CD4-positive, alpha-beta memory T cell (primary cell): ENCODE measurements around the gene SETX. TPM values are rescaled to one million over a fixed set of nuclear protein-coding genes. Genes with fewer than 3 reads are reported as not detected.

Experiments
- CTCF ChIA-PET: fragments of 350-600 bp; sonication (Branson Sonifier 250); formaldehyde crosslinking; loops from one replicate; lab custom pipeline; 2021; ENCODE audit warnings: inconsistent platforms; ENCODE audit not compliant: partially characterized antibody; lab: Charles Lee
- POLR2A ChIA-PET: fragments of 350-600 bp; sonication (Branson Sonifier 250); formaldehyde crosslinking; loops from one replicate; lab custom pipeline; 2021; ENCODE audit not compliant: partially characterized antibody; lab: Charles Lee
- DNase-seq, 5 donors: peaks; one replicate each; pipeline versions ENCODE4 v3.0.0 to v3.0.0-alpha.2; 2020 to 2022; ENCODE audit warnings: mixed read lengths in 1 of 5
- H3K27ac ChIP-seq: one replicate; pipeline ENCODE4 v1.7.0; 2013; ENCODE audit warnings: low read depth, low read length
- H3K27me3 ChIP-seq: 2 replicates; pipeline ENCODE4 v1.7.0; 2013; ENCODE audit warnings: mild to moderate bottlenecking, low read length, moderate library complexity; ENCODE audit not compliant: insufficient read depth
- H3K36me3 ChIP-seq: 2 replicates; pipeline ENCODE4 v1.7.0; 2013; ENCODE audit warnings: mild to moderate bottlenecking, low read length, moderate library complexity; ENCODE audit not compliant: insufficient read depth
- H3K4me1 ChIP-seq: 2 replicates; pipeline ENCODE4 v1.7.0; 2013; ENCODE audit warnings: mild to moderate bottlenecking, low read length, moderate library complexity; ENCODE audit not compliant: insufficient read depth
- H3K4me3 ChIP-seq, 2 donors: one replicate each; pipeline ENCODE4 v1.7.0; 2013; ENCODE audit warnings: low read length in 2 of 2, mild to moderate bottlenecking in 1 of 2
- H3K9me3 ChIP-seq, 2 donors: one replicate each; pipeline ENCODE4 v1.7.0; 2013; ENCODE audit warnings: low read length in 2 of 2, control low read depth in 1 of 2; ENCODE audit not compliant: control insufficient read depth in 1 of 2
- H3K27ac Mint-ChIP-seq, 7 donors: one replicate each; pipeline ENCODE4 v1.8.0; 2020 to 2021; ENCODE audit warnings: mixed read lengths in 7 of 7, mild to moderate bottlenecking in 6 of 7, inconsistent platforms in 3 of 7, moderate library complexity in 3 of 7
- H3K27me3 Mint-ChIP-seq, 2 donors: one replicate each; pipeline ENCODE4 v1.8.0; 2020 to 2021; ENCODE audit warnings: mixed read lengths in 2 of 2
- H3K36me3 Mint-ChIP-seq, 2 donors: one replicate each; pipeline ENCODE4 v1.8.0; 2020 to 2021; ENCODE audit warnings: mixed read lengths in 2 of 2, inconsistent platforms in 1 of 2, mild to moderate bottlenecking in 1 of 2
- H3K4me1 Mint-ChIP-seq, 4 donors: one replicate each; pipeline ENCODE4 v1.8.0; 2020 to 2021; ENCODE audit warnings: mixed read lengths in 4 of 4, mild to moderate bottlenecking in 1 of 4
- H3K4me3 Mint-ChIP-seq, 8 donors: one replicate each; pipeline ENCODE4 v1.8.0; 2020 to 2021; ENCODE audit warnings: mixed read lengths in 8 of 8, mild to moderate bottlenecking in 7 of 8, moderate library complexity in 6 of 8, inconsistent platforms in 3 of 8
- H3K9me3 Mint-ChIP-seq, 8 donors: one replicate each; pipeline ENCODE4 v1.8.0; 2020 to 2021; ENCODE audit warnings: mixed read lengths in 8 of 8, mild to moderate bottlenecking in 5 of 8, inconsistent platforms in 3 of 8, moderate library complexity in 1 of 8
- intact Hi-C: fragments of 100-400 bp; cut with micrococcal nuclease; formaldehyde crosslinking; loops from one replicate; pipeline ENCODE4 v1.15.1; 2023
- polyA plus RNA-seq, 2 donors: library from polyadenylated mRNA; unstranded; fragments of 300-500 nt; fragmentation: Illumina TruSeq; gene quantifications; one replicate each; pipeline ENCODE4 v1.2.3, GENCODE V29; 2021
- total RNA-seq, 2 experiments: library from RNA; stranded (reverse); gene quantifications; one replicate each; pipeline ENCODE4 v1.2.3, GENCODE V29; 2021

SETX gene
- total and polyA plus RNA-seq, 4 experiments from 2014 or later, result 10.1 to 94.3 (median 65.3) TPM

DNA sequence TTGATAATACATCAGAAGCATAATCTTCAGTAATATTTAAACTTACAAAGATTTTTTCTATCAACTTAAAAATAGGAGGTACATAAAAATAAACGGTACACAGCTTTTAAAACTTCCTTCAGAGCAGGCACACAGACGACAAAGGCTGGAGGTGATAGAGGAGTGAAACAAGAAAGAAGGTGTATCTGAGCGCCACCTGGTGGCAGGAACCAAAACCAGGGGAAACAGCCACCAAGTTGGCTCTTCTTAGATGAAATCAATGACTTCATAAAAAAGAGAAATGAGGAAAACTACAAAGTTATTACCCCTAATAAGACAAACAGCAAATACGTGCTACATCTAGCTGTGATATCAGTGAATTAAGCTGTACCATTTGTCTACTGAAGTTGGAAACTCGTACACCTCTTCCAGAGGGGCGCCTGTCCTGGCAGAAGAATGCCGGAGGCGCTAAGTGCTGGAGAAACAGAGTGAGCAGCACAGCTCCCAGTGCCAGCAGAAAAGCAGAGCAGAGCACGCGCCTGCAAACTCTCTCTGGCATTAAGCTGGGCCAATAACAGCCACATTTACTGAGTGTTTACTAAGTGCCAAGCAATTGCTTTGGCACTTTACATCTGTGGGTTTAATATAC is 85.9 kb downstream of the SETX start:
- H3K27ac Mint-ChIP-seq, result peak overlapping the region in 6 of 7 donors; percentile 48 to 87 (median 66)

DNA sequence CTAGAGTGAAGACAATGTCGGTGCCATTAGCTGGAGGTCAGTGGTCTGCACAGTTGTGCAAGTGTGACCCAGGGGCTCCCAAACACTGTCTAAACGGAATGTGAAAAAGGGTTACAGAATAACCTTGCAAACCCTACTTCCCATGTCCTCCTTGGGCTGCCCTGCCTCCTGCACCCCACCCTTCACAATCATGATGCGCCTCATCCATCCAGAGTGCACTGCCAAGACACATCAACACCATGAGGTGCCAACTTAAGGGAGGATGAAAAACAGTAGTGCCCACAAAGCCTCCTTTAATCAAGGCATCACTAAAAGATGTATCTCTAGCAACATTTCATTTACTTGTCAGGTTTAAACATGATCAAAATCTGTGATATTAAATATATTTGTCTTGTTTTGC is 87.1 kb downstream of the SETX start:
- Histone ChIP-seq H3K4me3 (no peak overlapping the region), H3K36me3 (peaks cover 75% of the 10 kb centered on the region), H3K4me1 (no peaks in the 10 kb centered on the region), H3K27ac (no peak overlapping the region), H3K27me3 (no peaks in the 10 kb centered on the region), H3K9me3 (no peaks in the 10 kb centered on the region)
- Mint-ChIP-seq H3K27me3 (no peaks in the 10 kb centered on the region), H3K4me1 (peaks cover 3 to 10% (median 5%) of the 10 kb centered on the region in 4 donors), H3K27ac (no peak overlapping the region), H3K36me3 (peaks cover 41 to 68% of the 10 kb centered on the region in 2 donors), H3K4me3 (no peak overlapping the region), H3K9me3 (no peaks in the 10 kb centered on the region)
- intact Hi-C loops, result loop anchor here (1.0 kb wide), 1 partner anchor 505 kb away; no protein-coding TSS in a partner anchor
- no peak for DNase-seq
- CTCF ChIA-PET, result interaction anchor here (0.9 to 3.7 kb wide), 7 partner anchors 8 to 505 kb away, joined by 3 to 29 read pairs (median 6); no protein-coding TSS in a partner anchor
- POLR2A ChIA-PET, result no interaction called here

More for the DNA sequence above, 85.9 kb downstream of the SETX start:
- Histone ChIP-seq H3K36me3 (peaks cover 69% of the 10 kb centered on the region), H3K4me3 (no peak overlapping the region), H3K27ac (no peak overlapping the region), H3K27me3 (no peaks in the 10 kb centered on the region), H3K4me1 (no peaks in the 10 kb centered on the region), H3K9me3 (no peaks in the 10 kb centered on the region)
- DNase-seq, result peak; percentile 59 to 65 (median 63)
- Mint-ChIP-seq H3K4me3 (no peak overlapping the region), H3K9me3 (no peaks in the 10 kb centered on the region), H3K4me1 (peaks cover 3 to 6% (median 4%) of the 10 kb centered on the region in 4 donors), H3K27me3 (no peaks in the 10 kb centered on the region), H3K36me3 (peaks cover 42 to 71% of the 10 kb centered on the region in 2 donors)
- ChIA-PET CTCF (interaction anchor here (0.5 to 3.7 kb wide), 22 partner anchors 7 to 709 kb away, joined by 3 to 29 read pairs (median 6); partner anchors contain the start of gene SETX), POLR2A (interaction anchor here (1.2 kb wide), 1 partner anchor 8 kb away, joined by 3 read pairs; no protein-coding TSS in a partner anchor)
- intact Hi-C loops, result loop anchor here (1.0 kb wide), 1 partner anchor 507 kb away; no protein-coding TSS in a partner anchor

DNA sequence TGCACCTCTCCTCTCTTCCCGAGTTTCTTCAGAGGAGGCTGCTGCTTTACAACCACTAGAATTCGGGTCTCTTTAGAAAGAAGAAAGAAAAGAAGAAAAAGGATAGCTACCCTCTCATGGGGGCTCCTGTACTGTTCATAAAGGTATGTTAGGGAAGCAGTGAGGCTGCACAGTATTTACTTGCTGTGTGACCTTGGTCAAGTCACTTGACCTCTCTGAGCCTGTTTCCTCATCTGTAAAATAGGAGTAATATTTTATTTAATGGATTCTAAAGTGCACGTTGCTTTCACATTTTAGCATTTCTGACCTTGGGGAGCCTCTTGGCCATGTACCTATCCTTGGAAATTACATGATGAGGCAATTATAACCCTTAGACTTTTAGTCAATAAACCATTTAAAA is 88.8 kb downstream of the SETX start:
- Mint-ChIP-seq H3K27me3 (no peaks in the 10 kb centered on the region), H3K36me3 (peaks cover 40 to 70% of the 10 kb centered on the region in 2 donors), H3K4me3 (no peak overlapping the region), H3K27ac (no peak overlapping the region), H3K9me3 (no peaks in the 10 kb centered on the region), H3K4me1 (peaks cover 3 to 10% (median 5%) of the 10 kb centered on the region in 4 donors)
- ChIA-PET POLR2A (no interaction called here), CTCF (no interaction called here)
- intact Hi-C loops, result no loop called here
- DNase-seq, result no peak
- Histone ChIP-seq H3K4me1 (no peaks in the 10 kb centered on the region), H3K4me3 (no peak overlapping the region), H3K27me3 (no peaks in the 10 kb centered on the region), H3K27ac (no peak overlapping the region), H3K36me3 (peaks cover 72% of the 10 kb centered on the region), H3K9me3 (no peaks in the 10 kb centered on the region)

GRCh38 chr9:132260846-132261245 is 93.9 kb downstream of the SETX start:
- H3K27ac ChIP-seq, result no peak overlapping the region
- H3K4me1 ChIP-seq, result peaks cover 9% of the 10 kb centered on the region
- Mint-ChIP-seq H3K27ac (peak overlapping the region in 1 of 7 donors; percentile 43), H3K4me1 (peaks cover 4 to 19% (median 6%) of the 10 kb centered on the region in 4 donors), H3K27me3 (no peaks in the 10 kb centered on the region), H3K4me3 (no peak overlapping the region), H3K9me3 (no peaks in the 10 kb centered on the region), H3K36me3 (peaks cover 18 to 35% of the 10 kb centered on the region in 2 donors)
- no peaks in the 10 kb centered on the region for H3K27me3 ChIP-seq
- no peak overlapping the region for H3K4me3 ChIP-seq
- H3K36me3 ChIP-seq, result peaks cover 27% of the 10 kb centered on the region
- ChIA-PET CTCF (interaction anchor here (0.6 to 4.7 kb wide), 7 partner anchors 9 to 1014 kb away, joined by 3 to 31 read pairs (median 7); no protein-coding TSS in a partner anchor), POLR2A (interaction anchor here (0.7 kb wide), 1 partner anchor 8 kb away, joined by 3 read pairs; no protein-coding TSS in a partner anchor)
- H3K9me3 ChIP-seq, result no peaks in the 10 kb centered on the region
- intact Hi-C loops, result no loop called here
- no peak for DNase-seq

DNA sequence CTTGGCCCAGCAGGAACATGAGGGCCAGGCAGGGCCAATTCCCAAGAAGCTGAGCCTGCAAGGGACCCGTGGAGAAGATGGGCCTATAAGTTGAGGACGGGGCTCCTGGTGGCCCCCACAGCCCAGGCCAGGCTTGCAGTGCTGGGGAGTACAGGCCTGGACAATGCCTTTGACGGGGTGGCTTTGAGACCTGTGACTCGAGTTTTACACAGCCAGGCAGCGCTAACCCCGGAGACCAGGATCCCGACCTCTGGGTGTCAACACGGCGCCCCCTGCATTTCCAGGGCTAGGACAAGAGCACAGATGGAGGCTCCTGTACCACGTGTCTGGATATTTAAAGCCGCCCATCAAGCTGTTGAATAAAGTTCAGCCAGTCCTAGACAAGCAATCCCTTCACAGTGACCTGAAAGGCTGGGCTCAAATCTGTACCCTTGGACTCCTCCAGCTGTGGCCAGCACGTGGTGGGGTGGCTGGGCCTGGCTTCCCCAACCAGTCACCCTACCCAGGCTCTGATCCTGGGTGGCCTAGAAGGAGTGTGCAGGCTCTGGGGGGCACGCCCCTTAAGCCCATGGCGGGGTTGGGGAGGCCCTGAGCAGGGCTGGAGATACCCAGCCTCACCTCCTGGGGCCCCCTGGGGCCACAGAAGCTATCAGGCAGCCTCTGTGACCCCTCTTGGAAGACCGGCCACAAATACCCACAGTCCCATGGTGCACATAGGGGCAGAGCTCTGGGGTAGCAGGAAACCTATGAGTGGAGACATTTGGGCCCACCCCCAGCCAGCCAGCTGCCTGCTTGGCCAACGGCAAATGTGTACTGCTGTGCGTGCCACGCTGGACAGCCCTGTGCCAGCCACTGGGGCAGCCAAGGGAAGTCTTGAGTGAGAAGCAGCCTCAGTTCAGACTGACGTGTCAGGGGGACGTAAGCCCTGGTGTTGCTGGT is 104.2 kb downstream of the SETX start:
- intact Hi-C loops, result no loop called here
- POLR2A ChIA-PET, result interaction anchor here (1.3 kb wide), 1 partner anchor 9 kb away, joined by 6 read pairs; no protein-coding TSS in a partner anchor

DNA sequence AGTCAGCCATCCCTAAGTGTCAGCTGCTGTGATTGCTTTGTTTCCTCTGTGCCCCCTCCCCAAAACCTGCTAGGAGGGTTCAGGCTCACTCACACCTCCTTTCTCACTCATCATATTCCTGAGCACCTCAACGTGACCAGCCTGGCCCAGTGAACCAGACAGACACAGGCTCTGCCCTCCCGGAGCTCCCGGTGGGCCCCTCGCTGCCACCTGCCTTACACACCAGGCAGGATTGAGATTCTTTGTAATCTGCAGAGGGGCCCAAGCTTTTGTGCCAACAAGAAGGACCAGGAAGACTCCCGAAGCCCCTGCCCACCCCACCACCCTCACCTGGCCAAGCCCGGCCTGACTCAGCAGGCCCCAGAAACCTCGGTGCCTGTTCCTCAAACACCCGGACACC is 105.1 kb downstream of the SETX start:
- Histone ChIP-seq H3K4me1 (no peaks in the 10 kb centered on the region), H3K27me3 (no peaks in the 10 kb centered on the region), H3K9me3 (no peaks in the 10 kb centered on the region), H3K4me3 (no peak overlapping the region), H3K27ac (no peak overlapping the region), H3K36me3 (no peaks in the 10 kb centered on the region)
- Mint-ChIP-seq H3K36me3 (no peaks in the 10 kb centered on the region), H3K27me3 (peaks cover 3 to 4% of the 10 kb centered on the region in 2 donors), H3K9me3 (peaks cover 0 to 2% (median 0%) of the 10 kb centered on the region in 8 donors), H3K27ac (no peak overlapping the region), H3K4me3 (no peak overlapping the region), H3K4me1 (no peaks in the 10 kb centered on the region)
- DNase-seq, result no peak
- POLR2A ChIA-PET, result no interaction called here
- intact Hi-C loops, result no loop called here
- CTCF ChIA-PET, result interaction anchor here (1.4 to 8.1 kb wide), 5 partner anchors 11 to 487 kb away, joined by 4 to 78 read pairs (median 6); no protein-coding TSS in a partner anchor

More for the DNA sequence above, 104.2 kb downstream of the SETX start:
- no peaks in the 10 kb centered on the region for H3K9me3 ChIP-seq
- Mint-ChIP-seq H3K4me1 (no peaks in the 10 kb centered on the region), H3K9me3 (peaks cover 0 to 2% (median 0%) of the 10 kb centered on the region in 8 donors), H3K4me3 (no peak overlapping the region), H3K27me3 (peaks cover 1 to 4% of the 10 kb centered on the region in 2 donors), H3K36me3 (no peaks in the 10 kb centered on the region), H3K27ac (peak overlapping the region in 1 of 7 donors; percentile 21)
- DNase-seq, result no peak
- H3K27ac ChIP-seq, result no peak overlapping the region
- H3K27me3 ChIP-seq, result no peaks in the 10 kb centered on the region
- no peaks in the 10 kb centered on the region for H3K4me1 ChIP-seq
- CTCF ChIA-PET, result interaction anchor here (1.4 to 8.1 kb wide), 5 partner anchors 12 to 488 kb away, joined by 3 to 78 read pairs (median 31); no protein-coding TSS in a partner anchor
- H3K36me3 ChIP-seq, result no peaks in the 10 kb centered on the region
- H3K4me3 ChIP-seq, result no peak overlapping the region
